Measurements from ENCODE around the gene UST. TPM values are rescaled to one million over a fixed set of nuclear protein-coding genes. Genes with fewer than 3 reads are reported as not detected.

The UST gene
- total RNA-seq, 1 donor from 2014 or later, result 33.3 TPM

- H3K9me3 Mint-ChIP-seq, result peaks cover 19% of the 10 kb centered on the region
- H3K36me3 Mint-ChIP-seq, result peaks cover 15% of the 10 kb centered on the region
- Histone ChIP-seq H3K27me3 (no peaks in the 10 kb centered on the region), H3K9me3 (ENCODE audit: low read depth) (no peaks in the 10 kb centered on the region), H4K20me1 (ENCODE audit: low read depth) (peaks cover 8% of the 10 kb centered on the region), H3K4me1 (peaks cover 36% of the 10 kb centered on the region), H3F3A (ENCODE audit: low read depth) (peaks cover 15% of the 10 kb centered on the region), H3K79me2 (ENCODE audit: low read depth) (peaks cover 82% of the 10 kb centered on the region), H3K4me3 (no peak overlapping the region), H3K36me3 (no peaks in the 10 kb centered on the region), H2AFZ (replicated peaks) (no peak overlapping the region), H3K27ac (no peak overlapping the region), H3K9ac (no peak overlapping the region), H3K4me2 (no peak overlapping the region)
- peaks cover 56% of the 10 kb centered on the region for H3K4me1 Mint-ChIP-seq
- no peaks in the 10 kb centered on the region for H3K27me3 Mint-ChIP-seq (ENCODE audit: insufficient read depth, low read depth)
- no peak for TF ChIP-seq EZH2phosphoT487 (IDR thresholded peaks at IDR 0.05)
- no peak for TF ChIP-seq EZH2 (IDR thresholded peaks at IDR 0.05)
- peak overlapping the region; percentile 5 for H3K27ac Mint-ChIP-seq
- DNase-seq (ENCODE audit: low spot score), result no peak
- no peak overlapping the region for H3K4me3 Mint-ChIP-seq
These were observed 119.9 kb downstream of the UST start for GRCh38 chr6:148866657-148867268.

GRCh38 chr6:148867862-148868261 is 121.0 kb downstream of the UST start:
- Mint-ChIP-seq H3K4me3 (no peak overlapping the region), H3K27me3 (ENCODE audit: insufficient read depth, low read depth) (no peaks in the 10 kb centered on the region), H3K36me3 (peaks cover 13% of the 10 kb centered on the region), H3K9me3 (peaks cover 10% of the 10 kb centered on the region), H3K27ac (no peak overlapping the region), H3K4me1 (peaks cover 64% of the 10 kb centered on the region)
- Histone ChIP-seq H3K79me2 (ENCODE audit: low read depth) (peaks cover 91% of the 10 kb centered on the region), H3K4me2 (no peak overlapping the region), H3F3A (ENCODE audit: low read depth) (peaks cover 15% of the 10 kb centered on the region), H3K4me3 (no peak overlapping the region), H4K20me1 (ENCODE audit: low read depth) (peaks cover 9% of the 10 kb centered on the region), H2AFZ (replicated peaks) (no peak overlapping the region), H3K9ac (no peak overlapping the region), H3K4me1 (peaks cover 36% of the 10 kb centered on the region), H3K27me3 (no peaks in the 10 kb centered on the region), H3K27ac (no peak overlapping the region), H3K9me3 (ENCODE audit: low read depth) (no peaks in the 10 kb centered on the region), H3K36me3 (no peaks in the 10 kb centered on the region)
- TF ChIP-seq EZH2 (IDR thresholded peaks at IDR 0.05) (no peak), EZH2phosphoT487 (IDR thresholded peaks at IDR 0.05) (no peak)
- DNase-seq (ENCODE audit: low spot score), result no peak

- TF ChIP-seq CTCF (IDR thresholded peaks at IDR 0.05), result no peak
- TF ChIP-seq EZH2 (IDR thresholded peaks at IDR 0.05), result no peak
- no peak for TF ChIP-seq EZH2phosphoT487 (IDR thresholded peaks at IDR 0.05)
- Histone ChIP-seq H3F3A (ENCODE audit: low read depth) (peaks cover 14% of the 10 kb centered on the region), H3K4me3 (no peak overlapping the region), H3K4me1 (peaks cover 34% of the 10 kb centered on the region), H3K36me3 (no peaks in the 10 kb centered on the region), H3K9me3 (ENCODE audit: low read depth) (no peaks in the 10 kb centered on the region), H4K20me1 (ENCODE audit: low read depth) (peaks cover 9% of the 10 kb centered on the region), H3K27me3 (no peaks in the 10 kb centered on the region), H3K79me2 (ENCODE audit: low read depth) (peaks cover 92% of the 10 kb centered on the region), H3K9ac (no peak overlapping the region), H3K4me2 (no peak overlapping the region), H3K27ac (no peak overlapping the region), H2AFZ (replicated peaks) (no peak overlapping the region)
- peaks cover 5% of the 10 kb centered on the region for H3K9me3 Mint-ChIP-seq
- DNase-seq (ENCODE audit: low spot score), result no peak
- H3K4me1 Mint-ChIP-seq, result peaks cover 66% of the 10 kb centered on the region
- no peak overlapping the region for H3K27ac Mint-ChIP-seq
- peaks cover 8% of the 10 kb centered on the region for H3K36me3 Mint-ChIP-seq
- no peaks in the 10 kb centered on the region for H3K27me3 Mint-ChIP-seq (ENCODE audit: insufficient read depth, low read depth)
- no peak overlapping the region for H3K4me3 Mint-ChIP-seq
These were observed 121.5 kb downstream of the UST start for GRCh38 chr6:148868314-148868713.

GRCh38 chr6:148868901-148869300 is 122.1 kb downstream of the UST start:
- Mint-ChIP-seq H3K4me1 (peaks cover 70% of the 10 kb centered on the region), H3K27ac (no peak overlapping the region), H3K4me3 (no peak overlapping the region), H3K9me3 (peaks cover 5% of the 10 kb centered on the region), H3K27me3 (ENCODE audit: insufficient read depth, low read depth) (no peaks in the 10 kb centered on the region), H3K36me3 (peaks cover 8% of the 10 kb centered on the region)
- peaks cover 35% of the 10 kb centered on the region for H3K4me1 ChIP-seq
- H3K4me3 ChIP-seq, result no peak overlapping the region
- TF ChIP-seq CTCF (IDR thresholded peaks at IDR 0.05) (no peak), EZH2phosphoT487 (IDR thresholded peaks at IDR 0.05) (no peak), EZH2 (IDR thresholded peaks at IDR 0.05) (no peak)
- peaks cover 93% of the 10 kb centered on the region for H3K79me2 ChIP-seq (ENCODE audit: low read depth)
- DNase-seq (ENCODE audit: low spot score), result no peak
- H3K36me3 ChIP-seq, result no peaks in the 10 kb centered on the region
- no peak overlapping the region for H3K4me2 ChIP-seq
- H3K9me3 ChIP-seq (ENCODE audit: low read depth), result no peaks in the 10 kb centered on the region
- no peak overlapping the region for H2AFZ ChIP-seq (replicated peaks)
- H3F3A ChIP-seq (ENCODE audit: low read depth), result peaks cover 13% of the 10 kb centered on the region
- H3K27me3 ChIP-seq, result no peaks in the 10 kb centered on the region
- H3K9ac ChIP-seq, result no peak overlapping the region
- no peak overlapping the region for H3K27ac ChIP-seq
- H4K20me1 ChIP-seq (ENCODE audit: low read depth), result peaks cover 15% of the 10 kb centered on the region
